PC-9 (cell line): ENCODE measurements around the gene TRABD2B.

Experiments used
- EZH2 ChIP-seq: fragments of 200-600 bp; sonication (generic); IDR thresholded peaks from 2 replicates; pipeline ENCODE4 v1.8.0; 2017; ENCODE audit warnings: antibody characterized with exemption, low read depth
- TF ChIP-seq, protein P1 (sequence below): fragments of 200-600 bp; sonication (generic); conservative IDR thresholded peaks from 2 replicates; pipeline ENCODE4 v1.6.1; 2017; ENCODE audit warnings: mixed run types, antibody characterized with exemption, mild to moderate bottlenecking, moderate library complexity

DNA sequence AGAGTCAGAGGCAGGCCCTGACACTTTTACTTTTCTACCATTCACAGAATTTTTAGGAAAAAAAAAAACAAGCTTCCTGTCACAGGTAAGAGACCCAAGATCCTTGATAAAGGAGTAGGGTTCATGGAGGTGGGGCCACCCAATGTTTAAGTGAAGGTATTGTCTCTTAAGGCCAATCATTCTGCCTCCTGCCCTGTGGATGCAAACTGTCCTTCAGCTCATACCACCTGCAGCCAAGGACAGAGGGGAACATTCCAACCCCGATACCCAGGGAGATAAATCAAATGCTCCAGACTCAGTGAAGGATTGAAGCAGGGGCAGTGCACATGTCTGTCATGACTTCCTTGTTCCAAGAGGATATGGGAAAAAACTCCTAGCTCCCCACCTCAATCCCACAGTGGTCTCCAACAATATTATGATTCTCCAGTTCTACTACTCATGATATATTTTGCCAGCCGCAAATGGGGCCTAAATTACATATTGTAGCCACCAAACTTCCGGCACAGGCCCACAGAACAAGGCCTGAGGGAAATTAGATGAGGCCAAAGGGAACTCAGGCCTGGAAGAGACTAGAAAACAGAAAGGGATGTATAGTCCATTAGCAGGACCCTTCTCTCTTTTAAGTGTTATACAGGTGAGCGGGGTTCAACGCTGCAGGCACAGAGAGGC, 59.5 kb downstream of the TRABD2B start:
- TF ChIP-seq, protein P1, sequence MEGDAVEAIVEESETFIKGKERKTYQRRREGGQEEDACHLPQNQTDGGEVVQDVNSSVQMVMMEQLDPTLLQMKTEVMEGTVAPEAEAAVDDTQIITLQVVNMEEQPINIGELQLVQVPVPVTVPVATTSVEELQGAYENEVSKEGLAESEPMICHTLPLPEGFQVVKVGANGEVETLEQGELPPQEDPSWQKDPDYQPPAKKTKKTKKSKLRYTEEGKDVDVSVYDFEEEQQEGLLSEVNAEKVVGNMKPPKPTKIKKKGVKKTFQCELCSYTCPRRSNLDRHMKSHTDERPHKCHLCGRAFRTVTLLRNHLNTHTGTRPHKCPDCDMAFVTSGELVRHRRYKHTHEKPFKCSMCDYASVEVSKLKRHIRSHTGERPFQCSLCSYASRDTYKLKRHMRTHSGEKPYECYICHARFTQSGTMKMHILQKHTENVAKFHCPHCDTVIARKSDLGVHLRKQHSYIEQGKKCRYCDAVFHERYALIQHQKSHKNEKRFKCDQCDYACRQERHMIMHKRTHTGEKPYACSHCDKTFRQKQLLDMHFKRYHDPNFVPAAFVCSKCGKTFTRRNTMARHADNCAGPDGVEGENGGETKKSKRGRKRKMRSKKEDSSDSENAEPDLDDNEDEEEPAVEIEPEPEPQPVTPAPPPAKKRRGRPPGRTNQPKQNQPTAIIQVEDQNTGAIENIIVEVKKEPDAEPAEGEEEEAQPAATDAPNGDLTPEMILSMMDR = no peak
- no peak for TF ChIP-seq EZH2
